DMS 273 (cell line): ENCODE data around the gene C19orf53.
A peak's percentile ranks its signal among the peaks of the same experiment; 100 is the strongest.
"Not testable (repeated sequence)": the region's sequence is repeated elsewhere in the genome, so short reads cannot be mapped to it uniquely, and the experiment has no call there.

Experiments
- DNase-seq: peaks from one replicate; lab custom pipeline; 2025; ENCODE audit not compliant: unreplicated experiment; lab: John Stamatoyannopoulos, UW

The C19orf53 gene

GRCh38 chr19:13774217-13775191 is at the start of gene C19orf53:
C19orf53 (plus strand) TSS chr19:13774456; CDS start chr19:13774478, 22 bp downstream.
- DNase-seq: peak; percentile 95

- no peak for DNase-seq
Measured at GRCh38 chr19:13726323-13726722, 47.9 kb upstream of the C19orf53 start.

DNA sequence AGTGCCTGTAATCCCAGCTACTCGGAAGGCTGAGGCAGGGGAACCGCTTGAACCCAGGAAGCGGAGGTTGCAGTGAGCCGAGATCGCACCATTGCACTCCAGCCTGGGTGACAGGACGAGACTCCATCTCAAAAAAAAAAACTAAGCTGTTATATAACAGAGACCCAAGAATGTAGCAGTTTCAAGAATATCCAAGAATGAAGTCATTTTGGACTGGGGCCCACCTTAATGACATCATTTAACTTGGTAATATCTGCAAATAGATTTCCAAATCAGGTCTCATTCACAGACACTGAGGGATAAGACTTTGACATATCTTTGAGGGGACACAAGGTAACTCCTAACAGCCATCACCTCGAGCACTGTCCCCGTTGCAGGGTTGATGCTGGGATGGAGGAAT is 46.5 kb upstream of the C19orf53 start:
- DNase-seq: no peak

DNA sequence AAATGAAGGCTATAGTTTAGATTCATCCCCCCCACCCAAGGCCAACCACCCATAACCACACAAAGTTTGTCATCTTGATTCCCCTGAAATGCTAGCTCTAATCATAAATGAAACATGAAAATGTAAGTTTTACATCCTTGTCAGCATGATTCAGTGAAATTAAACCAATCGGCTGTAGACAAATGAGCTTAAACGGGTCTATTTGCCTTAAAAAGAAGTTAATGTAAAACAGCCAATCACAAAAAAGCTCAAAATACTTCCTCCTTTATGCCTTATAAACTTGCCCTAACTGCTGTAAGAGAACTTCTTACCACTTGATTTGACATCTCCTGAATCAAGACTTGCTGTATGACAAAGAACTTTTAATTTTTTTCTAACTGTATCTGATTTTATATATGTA is 44.4 kb upstream of the C19orf53 start:
- DNase-seq: no peak

GRCh38 chr19:13731147-13731964 is 42.9 kb upstream of the C19orf53 start:
- peak; percentile 97 for DNase-seq

DNA sequence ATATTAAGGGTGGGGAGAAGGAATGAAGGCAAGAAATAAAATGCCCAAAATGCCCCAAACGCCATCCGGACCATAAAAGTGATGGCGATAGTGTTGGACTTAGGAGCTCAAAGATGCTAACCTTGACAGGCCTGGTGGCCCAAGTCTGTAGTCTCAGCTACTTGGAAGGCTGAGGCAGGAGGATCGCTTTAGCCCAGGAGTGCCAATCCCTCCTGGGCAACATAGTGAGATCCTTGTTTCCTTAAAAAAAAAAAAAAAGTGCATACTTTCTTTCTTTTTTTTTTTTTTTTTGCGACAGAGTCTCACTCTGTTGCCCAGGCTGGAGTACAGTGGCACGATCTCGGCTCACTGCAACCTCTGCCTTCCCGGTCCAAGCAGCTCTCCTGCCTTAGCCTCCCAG is 41.9 kb upstream of the C19orf53 start:
- no peak for DNase-seq

DNA sequence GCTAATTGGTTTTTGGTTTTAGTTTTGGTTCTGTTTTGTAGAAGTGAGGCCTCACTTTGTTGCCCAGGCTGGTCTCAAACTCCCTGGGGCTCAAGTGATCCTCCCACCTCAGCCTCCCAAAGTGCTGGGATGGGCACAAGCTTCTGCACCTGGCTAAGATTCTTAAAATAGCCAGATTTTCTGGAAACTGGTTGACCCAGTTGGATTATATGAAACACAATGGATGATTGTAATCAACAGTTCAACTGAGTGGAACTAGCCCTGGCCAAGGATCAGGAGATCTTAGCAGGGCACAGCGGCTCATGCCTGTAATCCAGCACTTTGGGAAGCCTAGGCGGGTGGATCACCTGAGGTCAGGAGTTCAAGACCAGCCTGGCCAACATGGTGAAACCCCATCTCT is 39.5 kb upstream of the C19orf53 start:
- no peak for DNase-seq

DNA sequence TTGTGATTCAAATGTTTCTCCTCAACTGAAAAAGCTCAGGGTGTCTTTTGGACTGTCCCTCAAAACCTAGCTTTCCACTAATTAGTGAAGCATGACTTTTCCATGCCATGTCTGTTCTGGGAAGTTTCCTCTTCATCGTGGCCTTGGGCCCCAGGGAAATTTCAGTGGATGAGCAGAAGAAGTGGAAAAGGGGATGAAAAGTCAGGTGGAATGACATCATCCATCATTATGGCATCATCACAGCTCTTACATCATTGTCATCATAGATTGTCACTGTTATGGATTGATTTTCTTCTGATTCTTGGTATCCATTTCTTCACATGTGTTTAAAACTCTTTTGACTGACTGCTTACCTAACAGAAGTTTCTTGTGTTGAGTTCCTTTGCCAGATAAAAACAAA is 36.2 kb upstream of the C19orf53 start:
- no peak for DNase-seq

DNA sequence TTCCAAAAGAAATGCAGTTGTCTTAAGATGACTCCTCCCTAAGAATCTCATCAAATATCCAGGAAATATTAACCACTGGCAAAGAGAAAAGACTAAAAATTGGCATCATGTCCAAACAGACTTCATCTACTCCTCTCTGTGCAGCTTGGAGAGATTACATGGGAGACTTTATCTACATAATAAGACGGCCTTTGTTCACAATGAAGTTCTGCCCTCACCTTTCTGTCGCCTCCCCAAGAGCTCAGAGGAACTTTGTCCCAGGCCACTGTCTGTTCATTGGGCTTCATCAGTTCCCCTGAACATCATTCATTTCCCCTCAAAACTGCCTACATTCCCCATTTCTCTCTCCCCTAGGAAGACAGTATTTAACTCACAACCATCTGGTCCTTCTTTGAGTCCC is 32.4 kb upstream of the C19orf53 start:
- no peak for DNase-seq

GRCh38 chr19:13742756-13743155 is 31.5 kb upstream of the C19orf53 start:
- no peak for DNase-seq

- DNase-seq: no peak
Measured at GRCh38 chr19:13744174-13744573, 30.1 kb upstream of the C19orf53 start.

DNA sequence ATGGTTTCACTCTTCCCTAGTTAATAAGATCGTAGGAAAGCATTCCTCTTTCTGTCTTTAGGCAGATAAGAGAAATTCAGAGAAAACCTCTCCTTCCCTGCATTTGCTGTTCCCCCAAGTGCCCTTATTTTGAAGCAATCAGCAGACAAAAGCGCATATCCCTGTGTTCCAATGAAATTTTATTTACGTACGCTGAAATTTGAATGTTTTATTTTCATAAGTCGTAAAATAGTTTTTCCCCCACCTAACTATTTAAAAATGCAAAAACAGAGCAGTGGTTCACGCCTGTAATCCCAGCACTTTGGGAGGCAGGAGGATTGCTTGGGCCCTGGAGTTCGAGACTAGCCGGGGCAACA is 27.2 kb upstream of the C19orf53 start:
- DNase-seq: no peak

DNA sequence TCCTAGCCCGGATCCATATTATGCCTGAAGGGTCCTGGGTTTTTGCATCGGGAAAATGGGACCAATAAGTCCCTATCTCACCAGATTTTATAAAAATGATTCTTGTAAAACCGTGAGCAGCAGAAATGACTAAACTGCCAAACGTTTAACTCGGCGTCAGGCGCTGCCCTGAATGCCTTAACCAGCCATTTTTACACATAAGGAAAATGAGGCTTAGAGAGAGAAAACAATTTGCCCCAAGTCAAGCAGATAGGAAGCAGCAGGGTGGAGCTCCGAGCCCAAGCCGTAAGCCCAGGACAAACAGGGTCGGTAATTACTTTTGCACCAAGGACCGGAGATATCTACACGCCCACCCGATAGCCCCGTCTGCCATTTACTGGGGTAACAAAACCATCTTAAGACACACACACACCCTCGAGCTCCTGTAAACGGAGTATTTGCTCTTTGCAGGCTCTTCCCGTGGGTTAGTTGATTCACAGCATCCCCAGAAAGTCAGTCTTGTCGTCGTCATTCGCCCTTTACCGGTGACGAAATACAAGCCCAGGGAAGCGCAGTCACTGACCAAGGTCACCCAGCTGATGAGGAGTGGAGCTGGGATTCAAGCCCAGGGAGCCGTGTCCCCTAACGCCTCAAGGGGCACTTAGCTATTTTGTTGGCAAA is 26.0 kb upstream of the C19orf53 start:
- DNase-seq: peak; percentile 50

DNA sequence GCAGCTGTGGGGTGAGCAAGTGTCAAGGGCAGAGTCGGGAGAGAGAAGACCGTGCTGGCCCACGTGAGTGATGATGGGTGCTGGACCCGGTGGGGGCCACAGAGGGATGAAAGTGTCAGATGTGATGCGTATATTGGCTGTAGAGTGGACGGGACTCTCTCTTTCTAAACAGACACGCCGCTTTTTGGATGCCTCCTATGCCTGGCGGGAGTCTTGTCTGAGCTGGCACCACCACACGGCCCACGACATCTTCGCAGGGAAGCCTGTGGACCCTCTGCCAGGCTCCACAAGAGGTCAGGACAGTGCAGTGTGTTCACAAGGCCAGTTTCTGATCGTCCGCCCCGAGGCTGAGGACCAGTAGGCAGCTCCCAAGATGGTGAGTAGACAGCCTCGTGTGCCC is 22.8 kb upstream of the C19orf53 start:
- no peak for DNase-seq

DNA sequence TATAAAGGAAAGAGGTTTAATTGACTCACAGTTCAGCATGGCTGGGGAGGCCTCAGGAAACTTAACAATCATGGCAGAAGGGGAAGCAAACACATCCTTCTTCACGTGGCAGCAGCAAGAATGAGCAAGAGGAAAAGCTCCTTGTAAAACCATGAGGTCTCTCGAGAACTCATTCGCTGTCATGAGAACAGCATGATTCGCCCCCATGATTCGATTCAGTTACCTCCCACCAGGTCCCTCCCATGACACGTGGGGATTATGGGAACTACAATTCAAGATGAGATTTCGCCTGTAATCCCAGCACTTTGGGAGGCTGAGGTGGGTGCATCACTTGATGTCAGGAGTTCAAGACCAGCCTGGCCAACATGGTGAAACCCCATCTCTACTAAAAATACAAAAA is 20.6 kb upstream of the C19orf53 start:
- not testable (repeated sequence) for DNase-seq

- no peak for DNase-seq
Measured at GRCh38 chr19:13756210-13756609, 18.0 kb upstream of the C19orf53 start.

- no peak for DNase-seq
Measured at GRCh38 chr19:13757805-13758772, 16.2 kb upstream of the C19orf53 start.

- DNase-seq: no peak
Measured at GRCh38 chr19:13758795-13759194, 15.5 kb upstream of the C19orf53 start.

GRCh38 chr19:13761423-13761822 is 12.8 kb upstream of the C19orf53 start:
- no peak for DNase-seq

- no peak for DNase-seq
Measured at GRCh38 chr19:13762635-13763235, 11.5 kb upstream of the C19orf53 start.
